Uterus (tissue), 2 donors: ENCODE measurements around the gene VIPR2.

ENCODE experiments used
- CTCF ChIP-seq, 4 experiments: fragments of 200-600 bp in 2 of 4; fragments of 450-650 bp in 2 of 4; sonication (generic) in 2 of 4; IDR thresholded peaks; one replicate each; pipeline ENCODE4 v1.5.1; 2016 to 2019; ENCODE audit warnings: antibody characterized with exemption in 4 of 4, mild to moderate bottlenecking in 2 of 4, moderate library complexity in 1 of 4
- POLR2A ChIP-seq, 2 donors: fragments of 450-650 bp; IDR thresholded peaks; one replicate each; pipeline ENCODE4 v1.6.1; 2016; ENCODE audit warnings: antibody characterized with exemption in 2 of 2, mild to moderate bottlenecking in 1 of 2, moderate library complexity in 1 of 2

GRCh38 chr7:159042103-159042502, 102.6 kb downstream of the VIPR2 start:
- TF ChIP-seq CTCF (IDR thresholded peaks at IDR 0.05) (no peak), POLR2A (IDR thresholded peaks at IDR 0.05) (no peak)
